GM23338 (cell line): ENCODE data around the gene ACOT13.

ENCODE experiments used
- EZH2 ChIP-seq: fragments of 200-600 bp; sonication (generic); IDR thresholded peaks from one replicate; pipeline ENCODE4 v1.8.0; 2017; ENCODE audit warnings: antibody characterized with exemption, mild to moderate bottlenecking, low read depth; ENCODE audit not compliant: unreplicated experiment
- POLR2AphosphoS5 ChIP-seq: IDR thresholded peaks from 2 replicates; pipeline ENCODE4 v1.6.1; 2016; ENCODE audit warnings: antibody characterized with exemption, low read depth
- TF ChIP-seq, protein P1 (sequence below), 2 experiments: fragments of 200-600 bp in 1 of 2; sonication (generic) in 1 of 2; conservative IDR thresholded peaks; 2 replicates each; pipeline versions ENCODE4 v1.5.1 to v1.6.1; 2016 to 2017; ENCODE audit warnings: antibody characterized with exemption in 2 of 2, low read depth in 2 of 2, mild to moderate bottlenecking in 2 of 2, moderate library complexity in 1 of 2
- TF ChIP-seq, protein P2 (sequence below): IDR thresholded peaks from 2 replicates; pipeline ENCODE4 v1.6.1; 2016; ENCODE audit warnings: antibody characterized with exemption
- TF ChIP-seq, protein P3 (sequence below): IDR thresholded peaks from one replicate; pipeline ENCODE4 v1.6.1; 2018; ENCODE audit warnings: antibody characterized with exemption; ENCODE audit not compliant: unreplicated experiment

DNA sequence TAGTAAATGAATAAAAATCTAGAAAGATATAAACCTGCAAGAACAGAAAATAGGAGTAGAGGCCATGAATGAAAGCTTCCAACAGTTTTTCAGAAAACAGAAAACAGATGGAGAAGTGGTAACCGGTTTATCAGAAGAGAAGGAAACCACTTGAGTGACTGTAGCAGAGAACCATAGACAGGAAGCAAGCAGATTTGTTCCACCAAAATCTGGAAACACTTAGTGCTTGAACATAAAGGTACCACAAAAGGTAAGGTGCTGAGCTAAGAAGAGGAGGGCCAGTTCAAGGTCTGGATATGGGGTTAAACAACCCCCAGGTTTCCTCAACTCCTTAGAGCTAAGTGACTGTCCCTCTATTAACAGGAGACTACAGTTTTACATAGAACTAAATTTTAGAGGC, 11.7 kb upstream of the ACOT13 start:
- TF ChIP-seq, protein P1, sequence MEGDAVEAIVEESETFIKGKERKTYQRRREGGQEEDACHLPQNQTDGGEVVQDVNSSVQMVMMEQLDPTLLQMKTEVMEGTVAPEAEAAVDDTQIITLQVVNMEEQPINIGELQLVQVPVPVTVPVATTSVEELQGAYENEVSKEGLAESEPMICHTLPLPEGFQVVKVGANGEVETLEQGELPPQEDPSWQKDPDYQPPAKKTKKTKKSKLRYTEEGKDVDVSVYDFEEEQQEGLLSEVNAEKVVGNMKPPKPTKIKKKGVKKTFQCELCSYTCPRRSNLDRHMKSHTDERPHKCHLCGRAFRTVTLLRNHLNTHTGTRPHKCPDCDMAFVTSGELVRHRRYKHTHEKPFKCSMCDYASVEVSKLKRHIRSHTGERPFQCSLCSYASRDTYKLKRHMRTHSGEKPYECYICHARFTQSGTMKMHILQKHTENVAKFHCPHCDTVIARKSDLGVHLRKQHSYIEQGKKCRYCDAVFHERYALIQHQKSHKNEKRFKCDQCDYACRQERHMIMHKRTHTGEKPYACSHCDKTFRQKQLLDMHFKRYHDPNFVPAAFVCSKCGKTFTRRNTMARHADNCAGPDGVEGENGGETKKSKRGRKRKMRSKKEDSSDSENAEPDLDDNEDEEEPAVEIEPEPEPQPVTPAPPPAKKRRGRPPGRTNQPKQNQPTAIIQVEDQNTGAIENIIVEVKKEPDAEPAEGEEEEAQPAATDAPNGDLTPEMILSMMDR (conservative IDR thresholded peaks at IDR 0.05; ENCODE audit: low read depth in 2 of 2): no peak
- TF ChIP-seq EZH2: no peak
- TF ChIP-seq, protein P2, sequence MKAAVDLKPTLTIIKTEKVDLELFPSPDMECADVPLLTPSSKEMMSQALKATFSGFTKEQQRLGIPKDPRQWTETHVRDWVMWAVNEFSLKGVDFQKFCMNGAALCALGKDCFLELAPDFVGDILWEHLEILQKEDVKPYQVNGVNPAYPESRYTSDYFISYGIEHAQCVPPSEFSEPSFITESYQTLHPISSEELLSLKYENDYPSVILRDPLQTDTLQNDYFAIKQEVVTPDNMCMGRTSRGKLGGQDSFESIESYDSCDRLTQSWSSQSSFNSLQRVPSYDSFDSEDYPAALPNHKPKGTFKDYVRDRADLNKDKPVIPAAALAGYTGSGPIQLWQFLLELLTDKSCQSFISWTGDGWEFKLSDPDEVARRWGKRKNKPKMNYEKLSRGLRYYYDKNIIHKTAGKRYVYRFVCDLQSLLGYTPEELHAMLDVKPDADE: no peak
- no peak for TF ChIP-seq POLR2AphosphoS5
- TF ChIP-seq, protein P3, sequence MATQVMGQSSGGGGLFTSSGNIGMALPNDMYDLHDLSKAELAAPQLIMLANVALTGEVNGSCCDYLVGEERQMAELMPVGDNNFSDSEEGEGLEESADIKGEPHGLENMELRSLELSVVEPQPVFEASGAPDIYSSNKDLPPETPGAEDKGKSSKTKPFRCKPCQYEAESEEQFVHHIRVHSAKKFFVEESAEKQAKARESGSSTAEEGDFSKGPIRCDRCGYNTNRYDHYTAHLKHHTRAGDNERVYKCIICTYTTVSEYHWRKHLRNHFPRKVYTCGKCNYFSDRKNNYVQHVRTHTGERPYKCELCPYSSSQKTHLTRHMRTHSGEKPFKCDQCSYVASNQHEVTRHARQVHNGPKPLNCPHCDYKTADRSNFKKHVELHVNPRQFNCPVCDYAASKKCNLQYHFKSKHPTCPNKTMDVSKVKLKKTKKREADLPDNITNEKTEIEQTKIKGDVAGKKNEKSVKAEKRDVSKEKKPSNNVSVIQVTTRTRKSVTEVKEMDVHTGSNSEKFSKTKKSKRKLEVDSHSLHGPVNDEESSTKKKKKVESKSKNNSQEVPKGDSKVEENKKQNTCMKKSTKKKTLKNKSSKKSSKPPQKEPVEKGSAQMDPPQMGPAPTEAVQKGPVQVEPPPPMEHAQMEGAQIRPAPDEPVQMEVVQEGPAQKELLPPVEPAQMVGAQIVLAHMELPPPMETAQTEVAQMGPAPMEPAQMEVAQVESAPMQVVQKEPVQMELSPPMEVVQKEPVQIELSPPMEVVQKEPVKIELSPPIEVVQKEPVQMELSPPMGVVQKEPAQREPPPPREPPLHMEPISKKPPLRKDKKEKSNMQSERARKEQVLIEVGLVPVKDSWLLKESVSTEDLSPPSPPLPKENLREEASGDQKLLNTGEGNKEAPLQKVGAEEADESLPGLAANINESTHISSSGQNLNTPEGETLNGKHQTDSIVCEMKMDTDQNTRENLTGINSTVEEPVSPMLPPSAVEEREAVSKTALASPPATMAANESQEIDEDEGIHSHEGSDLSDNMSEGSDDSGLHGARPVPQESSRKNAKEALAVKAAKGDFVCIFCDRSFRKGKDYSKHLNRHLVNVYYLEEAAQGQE: no peak
